IPS-NIHi7 (cell line): ENCODE results near the gene BLTP3A.

Source experiments
- DNase-seq: peaks from one replicate; pipeline ENCODE4 v3.0.0; 2012; ENCODE audit warnings: mixed read lengths; ENCODE audit errors: extremely low spot score

Gene BLTP3A

GRCh38 chr6:34832942-34833341 lies 41.1 kb downstream of the BLTP3A start:
- DNase-seq = no peak

- no peak for DNase-seq
Observed at GRCh38 chr6:34834789-34835518, 43.1 kb downstream of the BLTP3A start.

DNA sequence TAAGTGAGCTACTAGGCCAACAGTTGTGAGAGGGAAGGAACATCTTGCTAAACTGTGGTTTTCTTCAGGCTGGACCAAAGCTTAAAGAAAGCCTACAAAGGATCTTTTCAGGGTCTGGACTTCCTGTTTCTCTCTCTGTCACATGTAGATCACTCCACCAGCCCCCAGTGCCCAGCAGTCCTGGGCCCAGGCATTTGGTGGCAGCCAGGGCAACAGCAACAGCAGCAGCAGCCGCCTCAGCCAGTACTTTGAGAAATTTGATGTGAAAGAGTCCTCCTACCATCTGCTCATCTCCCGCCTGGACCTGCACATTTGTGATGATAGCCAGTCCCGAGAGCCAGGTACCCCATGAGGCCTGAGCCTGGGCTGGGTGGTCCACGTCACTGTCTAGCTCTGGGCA lies 44.1 kb downstream of the BLTP3A start:
- no peak for DNase-seq

GRCh38 chr6:34836451-34836850 lies 44.6 kb downstream of the BLTP3A start:
- DNase-seq = no peak

DNA sequence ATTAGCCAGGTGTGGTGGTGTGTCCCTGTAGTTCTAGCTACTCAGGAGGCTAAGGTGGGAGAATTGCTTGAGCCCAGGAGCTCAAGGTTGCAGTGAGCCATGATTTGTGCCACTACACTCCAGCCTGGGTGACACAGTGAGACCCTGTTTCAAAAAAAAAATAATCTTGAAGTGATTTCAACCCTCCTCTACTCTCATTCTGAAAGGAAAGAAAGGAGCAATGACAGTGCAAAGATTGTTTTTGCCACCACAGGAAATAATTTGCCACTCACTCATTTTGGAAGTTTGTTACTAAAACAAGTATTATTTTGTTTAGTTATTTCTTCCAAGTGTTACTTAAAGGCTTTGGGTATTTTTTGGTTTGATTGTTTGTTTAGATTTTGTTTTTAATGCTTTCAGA lies 45.6 kb downstream of the BLTP3A start:
- no peak for DNase-seq

DNA sequence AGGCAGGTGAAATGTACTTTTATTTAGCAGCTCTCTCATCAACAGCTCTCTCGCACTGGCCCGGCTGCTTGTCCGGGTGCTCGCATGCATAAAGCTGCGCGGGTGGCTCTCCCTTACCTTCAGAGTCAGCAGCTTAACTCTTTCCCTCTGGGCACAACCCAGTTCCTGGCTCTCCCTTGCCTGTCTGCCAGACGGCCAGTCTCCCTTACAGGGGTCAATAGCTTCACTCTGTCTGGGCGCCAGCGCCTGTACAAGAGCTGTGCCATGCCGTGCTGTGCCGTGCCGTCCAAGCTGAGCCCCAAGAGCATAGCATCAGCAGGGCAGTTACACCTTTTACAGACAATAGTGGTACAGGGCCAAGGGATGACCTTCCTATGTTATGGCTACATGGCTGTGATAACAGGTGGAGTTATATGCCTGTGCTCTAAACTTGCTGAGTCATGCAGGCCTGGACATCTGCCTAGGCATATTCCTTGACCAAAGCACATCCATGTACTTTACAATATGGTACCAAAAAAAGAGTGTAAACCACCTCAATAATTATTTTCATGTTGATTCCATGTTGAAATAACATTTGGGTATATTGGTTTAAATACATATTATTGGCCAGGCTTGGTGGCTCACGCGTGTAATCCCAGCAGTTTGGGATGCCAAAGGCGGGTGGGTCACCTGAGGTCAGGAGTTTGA lies 47.9 kb downstream of the BLTP3A start:
- DNase-seq = no peak
